HG02678 (cell line): Measurements from ENCODE around the gene FGL2.
"Not testable (repeated sequence)": the region's sequence is repeated elsewhere in the genome, so short reads cannot be mapped to it uniquely, and the experiment has no call there.

Experiments used
- ATAC-seq: cut with Tn5 transposase; IDR thresholded peaks from one replicate; pipeline ENCODE4 v1.9.1; 2021; ENCODE audit warnings: mild to moderate bottlenecking, moderate library complexity; ENCODE audit not compliant: unreplicated experiment

FGL2 gene

DNA sequence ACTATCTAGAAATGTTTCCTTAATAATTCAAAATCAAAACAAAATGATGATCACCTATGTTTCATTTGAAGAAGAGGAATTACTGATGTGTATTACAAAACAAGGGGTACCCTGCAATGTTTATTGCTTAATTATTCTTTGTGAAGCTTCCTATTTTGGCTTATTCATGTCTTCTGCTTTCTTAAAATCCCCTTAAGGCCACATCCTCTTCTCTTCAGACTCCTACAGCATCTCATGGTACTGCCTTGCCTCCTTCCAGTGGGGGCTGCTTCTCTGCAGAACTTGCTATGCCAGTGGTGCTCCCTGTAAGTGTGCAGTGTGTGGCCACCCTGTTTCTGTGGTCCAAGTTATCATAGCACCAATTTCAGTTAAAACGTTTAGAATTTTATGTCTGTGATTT, 42.2 kb downstream of the FGL2 start:
- peak; percentile 63 for ATAC-seq

DNA sequence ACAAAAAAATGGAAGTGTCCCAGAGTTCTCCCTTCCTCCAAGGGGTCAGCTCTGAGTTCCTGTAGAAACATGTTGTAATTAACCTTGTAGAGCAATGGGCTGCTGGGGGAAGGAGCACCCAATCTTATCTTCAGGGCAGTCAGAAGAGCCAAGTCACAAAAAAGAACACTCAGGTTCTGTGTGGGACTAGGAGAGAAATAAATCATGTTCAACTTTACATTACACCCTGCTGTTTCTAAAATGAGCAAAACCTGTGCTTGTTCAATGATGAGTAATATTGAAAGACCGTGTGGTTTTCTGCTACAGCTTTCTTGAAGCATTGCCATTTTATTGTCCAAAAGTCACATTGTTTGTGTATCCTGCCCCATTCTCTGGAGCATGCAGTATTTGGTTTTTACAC, 42.6 kb downstream of the FGL2 start:
- ATAC-seq = peak; percentile 83

DNA sequence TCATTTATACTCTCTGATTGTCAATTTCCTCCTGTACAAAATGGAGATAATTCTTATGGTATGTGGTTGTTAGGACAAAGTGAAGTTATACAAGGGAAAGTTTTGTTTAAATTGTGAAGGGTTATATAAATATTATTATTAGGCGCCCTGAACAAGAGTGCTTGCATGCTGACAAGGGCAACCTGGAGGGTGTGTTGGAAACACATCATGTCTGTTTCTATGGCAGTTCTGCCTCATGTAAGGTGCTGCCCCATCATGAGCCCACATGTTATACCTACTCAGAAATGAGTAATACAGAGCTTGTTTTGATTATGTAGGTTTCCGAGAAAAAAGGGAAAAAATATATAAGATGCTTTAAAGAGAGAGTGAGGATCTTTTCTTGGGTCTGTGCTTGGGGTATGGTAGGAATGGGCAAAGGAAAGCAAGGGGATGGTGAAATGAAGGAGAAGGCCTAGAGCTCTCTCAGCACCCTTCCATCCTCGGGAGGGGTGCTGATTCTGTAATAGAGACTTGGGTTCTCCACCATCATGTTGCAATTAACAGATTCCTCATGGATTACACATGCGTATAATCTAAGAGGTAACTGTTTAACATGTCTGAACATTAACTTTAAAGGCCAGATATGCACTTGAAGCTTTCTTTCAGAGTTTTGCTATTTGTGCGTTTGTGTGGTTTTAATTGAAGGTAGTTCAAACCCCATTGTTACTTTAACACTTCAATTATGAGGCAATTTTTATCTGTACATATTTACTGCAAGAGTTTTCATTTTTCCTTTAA, 43.8 kb downstream of the FGL2 start:
- ATAC-seq = not testable (repeated sequence)

DNA sequence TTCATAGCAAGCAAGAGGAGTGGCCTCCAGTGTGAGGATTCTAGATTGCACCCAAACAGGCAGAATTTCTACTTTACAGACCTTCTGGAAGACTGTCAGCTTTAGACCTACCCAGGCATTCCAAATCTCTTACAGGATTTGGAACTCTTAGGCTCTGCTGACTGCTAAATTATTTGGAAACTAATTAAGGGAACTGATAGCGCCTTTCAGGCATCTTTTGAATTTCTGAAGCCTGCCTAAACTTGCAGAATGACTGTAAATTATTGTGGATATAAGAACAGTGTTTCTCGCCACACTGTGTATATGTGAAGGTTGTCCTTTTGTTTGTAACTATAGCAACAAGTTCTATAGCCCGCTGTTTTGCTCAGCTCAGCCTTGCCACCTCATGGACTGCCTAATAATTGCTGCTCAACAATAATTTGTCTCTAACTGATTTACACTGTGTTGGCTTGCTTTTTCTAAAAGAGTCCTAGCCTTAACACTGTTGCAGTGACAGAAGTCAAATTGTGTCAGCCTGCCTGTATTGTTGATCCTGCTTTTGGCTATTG, 44.6 kb downstream of the FGL2 start:
- peak; percentile 37 for ATAC-seq

DNA sequence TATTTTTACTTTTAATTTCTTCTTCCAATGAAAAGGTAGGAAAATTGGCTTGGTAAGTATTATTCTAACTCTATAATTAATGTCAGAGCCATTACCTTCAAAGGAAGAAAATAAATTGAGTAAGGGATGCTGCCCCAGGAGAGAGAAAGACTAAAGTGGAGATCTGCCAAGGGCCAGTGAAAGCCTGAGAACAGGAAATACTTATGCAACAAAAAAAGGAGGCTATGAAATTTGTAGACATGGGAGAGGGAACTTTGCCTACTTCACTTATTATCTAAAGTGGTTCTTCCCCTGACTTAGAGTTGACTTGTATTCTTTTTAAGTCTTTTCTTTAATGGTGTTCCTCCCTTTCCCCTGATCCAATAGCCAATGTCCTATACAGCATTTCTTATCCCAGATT, 47.4 kb downstream of the FGL2 start:
- ATAC-seq = not testable (repeated sequence)
